ENCODE data around the gene ENTREP1. TPM values are rescaled to one million over a fixed set of nuclear protein-coding genes. Genes with fewer than 3 reads are reported as not detected.

Gene ENTREP1
- total and polyA plus RNA-seq, 4 donors: 0.07 to 0.33 (median 0.12) TPM

- no peak for DNase-seq (ENCODE audit: low spot score)
- H3K4me1 ChIP-seq (ENCODE audit: control insufficient read depth in 4 of 4, insufficient read depth in 4 of 4, low read length in 3 of 4): no peaks in the 10 kb centered on the region
These were observed 48.2 kb upstream of the ENTREP1 start for GRCh38 chr9:69276775-69277174.

More at GRCh38 chr9:69276775-69277174, 48.2 kb upstream of the ENTREP1 start:
- Histone ChIP-seq H3K27ac (ENCODE audit: low read depth in 1 of 2, low read length in 2 of 2) (no peak overlapping the region), H3K36me3 (ENCODE audit: control insufficient read depth in 4 of 4, insufficient read depth in 3 of 4, low read depth in 1 of 4, low read length in 3 of 4) (no peaks in the 10 kb centered on the region), H3K9ac (ENCODE audit: low read depth in 1 of 2, low read length in 2 of 2) (no peak overlapping the region), H3K27me3 (ENCODE audit: control insufficient read depth in 4 of 4, insufficient read depth in 4 of 4, low read length in 3 of 4) (no peaks in the 10 kb centered on the region), H3K9me3 (ENCODE audit: control insufficient read depth in 4 of 4, low read length in 3 of 4) (peaks cover 0 to 5% (median 2%) of the 10 kb centered on the region in 4 donors), H3K4me3 (ENCODE audit: low read depth in 1 of 3, low read length in 3 of 3) (no peak overlapping the region)
- no peak for TF ChIP-seq FOXA2 (IDR thresholded peaks at IDR 0.05)
- TF ChIP-seq EGR1 (IDR thresholded peaks at IDR 0.05; ENCODE audit: low read depth in 2 of 2): no peak
- TF ChIP-seq NR2F2 (IDR thresholded peaks at IDR 0.05): no peak
- no peak for TF ChIP-seq CTCF (IDR thresholded peaks at IDR 0.05; ENCODE audit: low read depth, low read length, missing input control)
- TF ChIP-seq FOXA1 (IDR thresholded peaks at IDR 0.05): no peak
- no peak for TF ChIP-seq ZBTB33 (IDR thresholded peaks at IDR 0.05)
- TF ChIP-seq HNF4G (IDR thresholded peaks at IDR 0.05): no peak
- TF ChIP-seq YY1 (IDR thresholded peaks at IDR 0.05): no peak
- TF ChIP-seq GABPA (IDR thresholded peaks at IDR 0.05 in 1 of 2, conservative IDR thresholded peaks at IDR 0.05 in 1 of 2): no peak
- TF ChIP-seq ATF3 (IDR thresholded peaks at IDR 0.05): no peak
- TF ChIP-seq RXRA (IDR thresholded peaks at IDR 0.05): no peak
- TF ChIP-seq RAD21 (IDR thresholded peaks at IDR 0.05): no peak
- no peak for TF ChIP-seq REST (IDR thresholded peaks at IDR 0.05)
- no peak for TF ChIP-seq JUND (IDR thresholded peaks at IDR 0.05)
- 86% methylated on average over 5 of the region's 5 CpGs for WGBS
